22Rv1 (cell line): Measurements from ENCODE around the gene GLA.

Source experiments
- H3K27ac ChIP-seq: fragments of 450-650 bp; 2 replicates; pipeline ENCODE4 v1.5.1; 2017
- ZFX ChIP-seq: fragments of 450-650 bp; IDR thresholded peaks from 2 replicates; pipeline ENCODE4 v1.6.1; 2017; ENCODE audit warnings: antibody characterized with exemption, borderline replicate concordance
- TF ChIP-seq, protein P1 (sequence below): fragments of 450-650 bp; IDR thresholded peaks from 2 replicates; pipeline ENCODE4 v1.5.1; 2017; ENCODE audit warnings: mild to moderate bottlenecking

GLA gene

DNA sequence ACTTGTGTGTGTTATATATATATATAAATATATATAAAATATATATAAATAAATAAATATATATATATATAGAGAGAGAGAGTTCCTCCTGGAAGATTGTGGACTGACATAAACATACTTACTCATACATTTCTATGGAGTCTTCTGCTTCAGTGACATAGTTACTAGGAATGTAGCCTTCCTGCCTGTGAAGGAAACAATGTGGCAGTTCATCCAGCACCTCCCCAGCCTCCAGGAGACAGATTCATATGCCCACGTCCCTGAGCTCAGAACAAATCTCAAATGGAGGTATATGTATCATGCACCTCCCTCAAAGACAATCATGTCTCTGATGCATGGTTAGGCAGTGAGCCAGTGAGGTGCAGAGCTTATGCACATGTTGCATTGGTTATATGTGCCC, 47.8 kb downstream of the GLA start:
- TF ChIP-seq ZFX = no peak
- TF ChIP-seq, protein P1, sequence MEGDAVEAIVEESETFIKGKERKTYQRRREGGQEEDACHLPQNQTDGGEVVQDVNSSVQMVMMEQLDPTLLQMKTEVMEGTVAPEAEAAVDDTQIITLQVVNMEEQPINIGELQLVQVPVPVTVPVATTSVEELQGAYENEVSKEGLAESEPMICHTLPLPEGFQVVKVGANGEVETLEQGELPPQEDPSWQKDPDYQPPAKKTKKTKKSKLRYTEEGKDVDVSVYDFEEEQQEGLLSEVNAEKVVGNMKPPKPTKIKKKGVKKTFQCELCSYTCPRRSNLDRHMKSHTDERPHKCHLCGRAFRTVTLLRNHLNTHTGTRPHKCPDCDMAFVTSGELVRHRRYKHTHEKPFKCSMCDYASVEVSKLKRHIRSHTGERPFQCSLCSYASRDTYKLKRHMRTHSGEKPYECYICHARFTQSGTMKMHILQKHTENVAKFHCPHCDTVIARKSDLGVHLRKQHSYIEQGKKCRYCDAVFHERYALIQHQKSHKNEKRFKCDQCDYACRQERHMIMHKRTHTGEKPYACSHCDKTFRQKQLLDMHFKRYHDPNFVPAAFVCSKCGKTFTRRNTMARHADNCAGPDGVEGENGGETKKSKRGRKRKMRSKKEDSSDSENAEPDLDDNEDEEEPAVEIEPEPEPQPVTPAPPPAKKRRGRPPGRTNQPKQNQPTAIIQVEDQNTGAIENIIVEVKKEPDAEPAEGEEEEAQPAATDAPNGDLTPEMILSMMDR = no peak

DNA sequence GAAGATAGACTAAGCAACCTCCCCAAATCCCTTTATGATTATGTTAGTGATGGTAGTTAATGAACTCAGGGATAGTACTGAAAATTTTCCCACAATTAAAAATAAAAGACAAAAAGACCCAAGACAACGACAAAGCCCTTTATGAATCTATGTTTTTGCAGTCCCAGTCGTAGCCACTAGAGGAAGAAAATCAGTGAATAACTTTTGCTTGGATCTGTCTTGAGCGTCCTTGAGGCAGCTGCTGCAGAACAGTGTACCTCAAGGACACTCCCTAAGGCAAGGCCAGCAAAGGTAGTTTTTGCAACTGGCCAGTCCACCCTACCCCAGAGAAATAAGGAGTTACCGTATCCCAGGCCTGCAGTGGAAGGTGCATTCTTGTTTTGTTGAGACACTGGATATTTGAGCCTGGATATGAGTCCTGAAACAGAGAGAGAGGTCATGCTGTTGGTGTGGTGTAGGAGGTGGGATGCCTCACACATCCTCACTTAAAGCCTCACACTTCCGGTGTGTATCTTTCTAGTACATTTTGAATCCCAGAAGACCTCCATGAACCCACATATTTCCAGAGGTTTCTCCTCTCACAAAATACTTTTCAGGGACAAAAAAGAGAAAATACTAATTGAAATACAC, 50.4 kb downstream of the GLA start:
- TF ChIP-seq, protein P1 = peak; percentile 30
- no peak for TF ChIP-seq ZFX
- H3K27ac ChIP-seq = no peak overlapping the region

More for the DNA sequence above, 47.8 kb downstream of the GLA start:
- H3K27ac ChIP-seq = no peak overlapping the region

DNA sequence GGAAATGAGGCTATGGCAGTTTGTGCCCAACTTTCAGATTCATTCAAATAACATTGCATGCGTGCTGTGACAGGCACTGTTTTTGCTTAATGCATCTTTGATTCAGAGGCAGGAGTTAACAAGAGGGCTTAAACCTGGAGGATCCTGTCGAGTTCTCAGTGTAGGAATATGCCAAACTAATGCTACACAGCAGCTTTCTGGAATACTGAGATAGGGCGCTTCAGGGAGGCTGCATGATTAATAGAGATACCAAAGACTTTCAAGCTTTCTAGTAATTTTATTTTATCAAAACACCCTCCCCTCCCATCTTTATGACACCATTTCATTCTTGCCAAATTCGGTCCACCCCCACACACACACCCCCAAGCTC, 58.5 kb downstream of the GLA start:
- no peak for TF ChIP-seq ZFX
- TF ChIP-seq, protein P1 = no peak
- H3K27ac ChIP-seq = peak overlapping the region; percentile 78

DNA sequence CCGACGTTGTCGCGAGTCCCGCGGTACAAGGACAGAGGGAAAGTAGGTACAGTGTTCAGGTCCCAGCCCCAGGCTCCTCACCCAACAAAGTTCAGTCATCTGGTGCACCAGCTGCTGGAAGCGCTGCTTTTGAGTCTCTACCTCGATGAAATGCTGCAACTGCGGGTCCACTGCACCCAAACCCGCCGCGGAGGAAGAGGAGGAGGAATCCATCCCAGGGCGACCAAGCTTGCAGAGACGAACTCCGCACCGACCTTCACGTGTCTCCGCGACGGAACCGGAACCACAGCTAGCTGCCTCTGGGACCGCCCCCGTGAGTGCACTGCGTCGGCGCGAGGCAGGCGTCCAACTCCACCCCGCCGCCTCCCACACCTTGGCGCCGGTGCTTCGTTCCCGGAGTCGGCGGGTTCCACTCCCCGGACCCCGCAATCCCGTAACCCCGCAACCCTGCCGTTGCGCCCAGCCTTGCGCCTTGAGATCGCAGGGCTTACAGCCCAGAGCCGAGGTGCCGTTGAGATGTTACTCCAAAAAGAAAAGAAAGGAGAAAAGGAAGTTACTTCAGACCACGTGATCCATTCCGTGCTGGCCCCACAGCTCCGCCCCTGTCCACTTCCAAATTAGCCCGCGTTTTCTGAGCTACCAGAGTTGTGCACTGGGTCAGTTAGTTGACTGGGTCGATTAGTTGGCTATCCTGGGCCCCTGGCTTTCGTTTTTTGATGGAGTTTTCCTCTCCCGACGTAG, 59.1 kb downstream of the GLA start, which contains the start of gene TIMM8A:
Gene TIMM8A, minus strand, starts transcription at position 291 of the 741 bp plus-strand sequence. Its CDS starts 78 bp downstream, at position 213.
- TF ChIP-seq, protein P1 = no peak
- TF ChIP-seq ZFX = no peak

DNA sequence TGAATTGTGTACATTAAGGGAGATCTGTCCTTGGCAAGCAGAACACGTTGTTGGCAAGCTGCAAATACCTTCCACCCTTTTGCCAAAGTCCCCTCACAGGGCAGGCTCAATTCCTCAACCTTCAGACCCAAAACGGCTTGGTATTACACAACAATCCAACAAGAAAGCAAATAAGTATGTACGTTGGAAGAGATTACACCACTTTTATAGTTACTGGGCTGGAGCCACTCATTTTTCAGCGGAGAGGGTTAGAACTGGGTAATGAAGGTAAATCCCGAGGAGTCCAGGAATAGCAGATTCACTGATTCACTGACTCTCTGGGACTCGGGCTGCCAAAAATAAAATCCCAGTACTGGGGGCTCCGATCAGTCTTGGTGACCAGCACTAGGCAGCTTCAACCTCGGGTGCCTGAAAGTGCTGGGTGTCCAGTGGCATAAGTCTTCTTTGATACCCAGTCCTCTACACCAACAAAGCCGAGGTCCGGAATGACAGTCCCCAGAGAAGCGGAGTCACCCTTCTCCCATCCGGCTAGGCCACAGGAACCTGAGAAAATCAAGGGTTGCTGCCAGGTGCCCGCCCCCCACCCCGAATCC, 59.8 kb downstream of the GLA start:
- no peak for TF ChIP-seq ZFX
- TF ChIP-seq, protein P1 = no peak
- H3K27ac ChIP-seq = peak overlapping the region; percentile 78

More for the DNA sequence above, 59.1 kb downstream of the GLA start, which contains the start of gene TIMM8A:
- H3K27ac ChIP-seq = peak within 1 kb of the TSS; percentile 78
